Keratinocyte (primary cell): Measurements from ENCODE around the gene NBEA. TPM values are rescaled to one million over a fixed set of nuclear protein-coding genes. Genes with fewer than 3 reads are reported as not detected.
A peak's percentile ranks its signal among the peaks of the same experiment; 100 is the strongest.

Source experiments
- DNase-seq: peaks from one replicate; pipeline ENCODE4 v3.0.0-alpha.2; 2011; ENCODE audit warnings: low read depth, missing footprints, low spot score
- FAIRE-seq: peaks from 2 replicates; lab custom pipeline; 2011; peaks lifted over from hg19 to GRCh38; lab: Jason Lieb, UNC
- H2AFZ ChIP-seq: 2 replicates; pipeline ENCODE4 v1.6.0; 2012; ENCODE audit warnings: low read length, control low read depth, inconsistent platforms; ENCODE audit not compliant: control insufficient read depth
- H3K27ac ChIP-seq: 2 replicates; pipeline ENCODE4 v1.5.1; 2011; ENCODE audit warnings: low read length; ENCODE audit not compliant: control insufficient read depth, insufficient read depth
- H3K27me3 ChIP-seq: 3 replicates; pipeline ENCODE4 v1.6.0; 2011; ENCODE audit warnings: low read length; ENCODE audit not compliant: control insufficient read depth, insufficient read depth; ENCODE audit errors: extremely low read depth
- H3K36me3 ChIP-seq, 2 experiments: 2 replicates in 1 of 2; 3 replicates in 1 of 2; pipeline ENCODE4 v1.5.1; 2011; ENCODE audit warnings: low read length in 2 of 2, mild to moderate bottlenecking in 1 of 2; ENCODE audit not compliant: control insufficient read depth in 2 of 2, insufficient read depth in 2 of 2; ENCODE audit errors: extremely low read depth in 1 of 2
- H3K4me1 ChIP-seq: 3 replicates; pipeline ENCODE4 v1.5.1; 2011; ENCODE audit warnings: low read length; ENCODE audit not compliant: control insufficient read depth, insufficient read depth; ENCODE audit errors: extremely low read depth
- H3K4me2 ChIP-seq: 3 replicates; pipeline ENCODE4 v1.6.0; 2011; ENCODE audit warnings: low read depth, low read length; ENCODE audit not compliant: control insufficient read depth, insufficient read depth; ENCODE audit errors: extremely low read depth
- H3K4me3 ChIP-seq, 3 experiments: fragments of 200-600 bp in 1 of 3; sonication (generic) in 1 of 3; 2 replicates in 2 of 3; 3 replicates in 1 of 3; pipeline ENCODE4 v1.5.1; 2011 to 2016; ENCODE audit warnings: low read length in 3 of 3, mild to moderate bottlenecking in 3 of 3, control low read depth in 2 of 3, inconsistent platforms in 1 of 3, low read depth in 1 of 3, mixed read lengths in 1 of 3, mixed run types in 1 of 3, moderate library complexity in 1 of 3; ENCODE audit not compliant: control insufficient read depth in 2 of 3, insufficient read depth in 2 of 3; ENCODE audit errors: extremely low read depth in 1 of 3
- H3K79me2 ChIP-seq: 2 replicates; pipeline ENCODE4 v1.6.0; 2012; ENCODE audit warnings: low read length; ENCODE audit not compliant: control insufficient read depth, insufficient read depth
- H3K9ac ChIP-seq: 3 replicates; pipeline ENCODE4 v1.6.0; 2011; ENCODE audit warnings: low read length; ENCODE audit not compliant: control insufficient read depth, insufficient read depth; ENCODE audit errors: extremely low read depth
- H3K9me1 ChIP-seq: 3 replicates; pipeline ENCODE4 v1.6.0; 2011; ENCODE audit warnings: low read length; ENCODE audit not compliant: control insufficient read depth, insufficient read depth; ENCODE audit errors: extremely low read depth
- H3K9me3 ChIP-seq: 2 replicates; pipeline ENCODE4 v1.5.1; 2012; ENCODE audit warnings: low read depth, low read length; ENCODE audit not compliant: control insufficient read depth
- H4K20me1 ChIP-seq: 3 replicates; pipeline ENCODE4 v1.6.0; 2011; ENCODE audit warnings: low read length; ENCODE audit not compliant: control insufficient read depth, insufficient read depth; ENCODE audit errors: extremely low read depth
- CTCF ChIP-seq, 3 experiments: IDR thresholded peaks in 1 of 3; conservative IDR thresholded peaks in 1 of 3; optimal IDR thresholded peaks in 1 of 3; 2 replicates in 2 of 3; 3 replicates in 1 of 3; pipeline versions ENCODE3 to v1.5.1; 2011; ENCODE audit warnings: low read length in 3 of 3, mild to moderate bottlenecking in 3 of 3, moderate library complexity in 2 of 3, control low read depth in 1 of 3, inconsistent platforms in 1 of 3; ENCODE audit not compliant: insufficient read depth in 2 of 3; ENCODE audit errors: extremely low read depth in 1 of 3
- EZH2 ChIP-seq: IDR thresholded peaks from one replicate; pipeline ENCODE4 v1.6.1; 2012; ENCODE audit warnings: inconsistent platforms, mild to moderate bottlenecking, low read length, moderate library complexity
- dilution Hi-C: fragments of 300-500 bp; cut with MboI; formaldehyde crosslinking; loops from one replicate; pipeline ENCODE4 v1.7.0; 2020; ENCODE audit warnings: low sequenced_read_pairs; ENCODE audit not compliant: extremely low pct_ligation_motif_present
- polyA plus RNA-seq, 5 experiments: library from polyadenylated mRNA; depleted of rRNA in 3 of 5; stranded (reverse) in 3 of 5; stranded (forward) in 1 of 5; unstranded in 1 of 5; fragments of >200 nt; gene quantifications; 1 replicate in 1 of 5; 2 replicates in 3 of 5; 3 replicates in 1 of 5; pipeline versions ENCODE4 v1.2.1 to v1.2.3, GENCODE V29; 2011 to 2012; ENCODE audit warnings: missing spikeins in 2 of 5, low read depth in 1 of 5, low replicate concordance in 1 of 5

The NBEA gene
- polyA plus RNA-seq, 1 donor (not counting 4 experiments of a cell fraction or from before 2014, with no cell fraction given), result 0.05 TPM

DNA sequence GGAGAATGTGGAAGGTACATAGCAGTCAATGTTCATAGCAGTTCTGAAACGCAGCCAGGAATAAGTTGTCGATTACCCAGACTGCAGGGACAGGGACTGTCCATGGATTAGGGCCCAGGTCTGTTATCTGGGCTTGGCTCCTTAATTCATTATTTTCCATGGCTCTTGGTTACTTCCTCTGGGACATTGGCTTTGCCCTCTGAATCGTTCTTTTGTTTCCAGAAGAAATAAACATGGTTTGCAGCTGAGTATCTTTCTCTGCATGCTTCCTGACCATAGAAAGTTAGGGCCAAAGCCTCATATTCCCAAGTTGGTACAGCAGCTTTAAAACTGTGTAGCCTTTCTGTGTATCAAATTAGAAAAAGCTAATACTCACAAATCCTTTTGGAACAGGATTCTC lies 656.2 kb downstream of the NBEA start:
- Histone ChIP-seq H4K20me1 (no peaks in the 10 kb centered on the region), H3K79me2 (no peaks in the 10 kb centered on the region), H3K9me3 (no peaks in the 10 kb centered on the region), H3K9ac (no peak overlapping the region), H3K27ac (no peak overlapping the region), H3K4me3 (no peak overlapping the region), H3K9me1 (no peaks in the 10 kb centered on the region), H3K4me2 (no peak overlapping the region), H3K4me1 (no peaks in the 10 kb centered on the region), H2AFZ (no peak overlapping the region), H3K27me3 (no peaks in the 10 kb centered on the region), H3K36me3 (no peaks in the 10 kb centered on the region)
- dilution Hi-C loops, result no loop called here
- no peak for FAIRE-seq
- no peak for DNase-seq
- TF ChIP-seq EZH2, result no peak
- no peak for TF ChIP-seq CTCF (optimal IDR thresholded peaks at IDR 0.05 in 1 of 3, IDR thresholded peaks at IDR 0.05 in 1 of 3, conservative IDR thresholded peaks at IDR 0.05 in 1 of 3; ENCODE audit: extremely low read depth in 1 of 3, insufficient read depth in 2 of 3, low read length in 3 of 3)

DNA sequence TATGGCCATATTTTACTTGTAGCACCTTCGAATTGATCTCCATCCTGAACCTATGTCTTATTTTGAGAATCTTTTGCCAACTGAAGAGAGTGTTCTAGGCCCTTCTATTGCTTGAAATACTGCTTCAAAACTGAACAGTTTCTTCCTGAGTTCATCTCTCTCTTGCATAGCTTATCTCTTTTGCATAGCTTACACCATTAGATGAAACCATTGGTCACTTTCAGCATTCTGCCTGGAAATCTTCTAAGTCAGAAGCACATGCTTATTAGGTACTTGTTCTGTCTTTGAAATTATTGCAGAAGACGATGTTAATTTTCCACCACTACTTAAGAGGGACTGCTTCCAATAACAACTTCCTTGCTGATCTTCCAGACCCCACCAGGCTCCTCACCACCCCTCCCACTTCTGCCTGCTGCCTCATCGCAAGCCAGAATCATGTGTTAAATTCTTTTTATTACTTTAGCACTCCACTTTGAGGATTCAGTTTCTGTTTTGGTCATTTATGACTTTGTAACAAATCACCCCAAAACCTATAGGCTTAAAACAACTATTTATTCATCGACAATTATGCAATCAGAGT lies 656.8 kb downstream of the NBEA start:
- Histone ChIP-seq H2AFZ (peak overlapping the region; percentile 51), H3K79me2 (no peaks in the 10 kb centered on the region), H3K27ac (no peak overlapping the region), H3K9me1 (no peaks in the 10 kb centered on the region), H3K36me3 (no peaks in the 10 kb centered on the region), H3K27me3 (no peaks in the 10 kb centered on the region), H3K9me3 (no peaks in the 10 kb centered on the region), H3K4me3 (no peak overlapping the region), H3K9ac (no peak overlapping the region), H4K20me1 (no peaks in the 10 kb centered on the region), H3K4me2 (no peak overlapping the region), H3K4me1 (no peaks in the 10 kb centered on the region)
- dilution Hi-C loops, result no loop called here
- FAIRE-seq, result no peak
- no peak for TF ChIP-seq CTCF (optimal IDR thresholded peaks at IDR 0.05 in 1 of 3, IDR thresholded peaks at IDR 0.05 in 1 of 3, conservative IDR thresholded peaks at IDR 0.05 in 1 of 3; ENCODE audit: extremely low read depth in 1 of 3, insufficient read depth in 2 of 3, low read length in 3 of 3)
- no peak for TF ChIP-seq EZH2
- no peak for DNase-seq
